Left ventricle myocardium superior (tissue), 1 donor: Measurements from ENCODE around the gene TMEM198. TPM values are rescaled to one million over a fixed set of nuclear protein-coding genes. Genes with fewer than 3 reads are reported as not detected.

Source experiments
- ATAC-seq: fragments of 200-7000 bp; cut with Tn5 transposase; one replicate; pipeline ENCODE4 v1.9.1; 2020; ENCODE audit warnings: mild to moderate bottlenecking, moderate library complexity
- DNase-seq: peaks from one replicate; pipeline ENCODE4 v3.0.0-alpha.2; 2020
- intact Hi-C: fragments of 100-400 bp; cut with micrococcal nuclease; formaldehyde crosslinking; loops from one replicate; pipeline ENCODE4 v1.11.0; 2022
- total RNA-seq: library from RNA; stranded (reverse); fragmentation: NEBNext Ultra II Directional; extraction: Animal tissue kit (Norgen Biotek cat#: 25700); gene quantifications from one replicate; pipeline ENCODE4 v1.2.1, GENCODE V29; 2021
- donor health status: DM: no; HTN: yes; CAD: no; lungs with severe emphysema.

The TMEM198 gene
- total RNA-seq, 1 donor from 2014 or later: 1.7 TPM

DNA sequence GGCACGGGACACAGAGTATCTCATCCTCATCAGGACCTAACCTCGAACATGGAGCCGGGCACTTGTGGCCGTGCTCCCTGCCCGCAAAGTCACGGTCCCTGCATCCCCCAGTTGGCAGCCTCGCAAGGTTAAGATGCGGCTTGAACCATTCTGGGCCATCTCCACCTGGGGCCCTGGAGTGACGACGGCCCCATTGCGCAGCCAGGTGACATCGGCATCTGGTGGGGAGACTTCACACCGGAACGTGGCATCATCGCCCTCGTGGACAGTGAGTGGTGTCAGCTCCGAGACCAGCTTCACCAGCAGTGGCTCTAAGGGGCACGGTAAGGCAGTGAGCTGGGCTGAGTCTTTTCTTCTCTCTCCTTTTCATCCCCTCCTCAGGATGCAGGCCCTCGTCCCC lies 12.6 kb downstream of the TMEM198 start:
- intact Hi-C loops: no loop called here

DNA sequence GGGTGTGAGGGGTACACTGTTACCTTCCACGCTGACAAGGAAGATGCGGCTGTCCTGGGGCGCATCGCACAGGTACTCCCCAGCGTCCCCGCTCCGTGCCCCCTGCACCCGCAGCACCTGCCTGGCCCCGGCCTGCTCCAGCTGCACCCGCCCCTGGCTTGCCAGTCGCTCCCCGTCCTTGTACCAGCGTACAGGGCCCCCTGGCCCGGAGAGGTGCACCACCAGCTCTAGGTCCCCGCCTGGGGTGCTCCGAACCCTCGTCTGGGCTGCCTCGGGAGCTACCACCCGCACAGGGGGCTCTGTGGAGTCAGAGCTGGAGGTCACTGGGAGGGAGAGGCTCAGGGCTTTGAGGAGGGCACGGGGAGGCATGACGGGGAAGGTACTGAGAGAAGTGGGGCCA lies 13.5 kb downstream of the TMEM198 start:
- intact Hi-C loops: no loop called here
- no peak for ATAC-seq
- peak; percentile 12 for DNase-seq

More for the DNA sequence above, 12.6 kb downstream of the TMEM198 start:
- DNase-seq (peak; percentile 25), ATAC-seq (no peak)

GRCh38 chr2:219557791-219558785 lies 14.3 kb downstream of the TMEM198 start:
- ATAC-seq (no peak), DNase-seq (peak; percentile 23)
- intact Hi-C loops: no loop called here

DNA sequence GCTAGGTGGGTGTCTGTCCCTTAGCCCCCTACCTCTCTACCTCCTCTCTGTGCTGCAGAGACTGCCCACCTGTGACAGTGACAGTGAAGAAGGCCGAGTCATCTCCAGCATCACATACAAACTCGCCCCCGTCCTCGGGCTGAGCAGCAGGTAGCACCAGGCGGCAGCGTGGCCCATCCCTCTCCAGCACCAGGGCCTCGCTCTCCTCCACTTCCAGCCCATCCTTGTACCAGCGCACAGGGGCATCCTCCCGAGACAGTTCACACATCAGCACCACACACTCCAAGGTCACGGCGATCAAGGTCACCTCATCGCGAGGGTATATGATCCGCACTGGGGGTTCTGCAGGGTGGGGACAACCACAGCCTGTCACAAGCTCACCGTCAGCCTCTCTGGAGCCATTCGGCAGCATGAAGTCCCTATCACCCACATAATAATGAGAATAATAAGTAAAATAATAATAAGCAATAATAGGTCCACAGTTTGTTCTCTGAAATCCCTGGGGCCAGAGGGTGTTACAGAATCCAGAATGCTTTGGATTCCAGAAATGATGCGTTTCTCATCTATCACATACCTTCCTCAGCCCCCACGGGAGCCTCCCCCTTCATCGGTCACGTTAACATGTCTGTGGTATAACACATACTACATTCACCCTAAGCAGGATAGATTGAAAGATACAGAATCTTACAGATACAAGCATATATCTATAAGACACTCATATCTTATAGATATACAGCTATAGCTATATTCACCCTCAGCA lies 15.5 kb downstream of the TMEM198 start:
- intact Hi-C loops: no loop called here
- no peak for DNase-seq
- ATAC-seq: no peak

DNA sequence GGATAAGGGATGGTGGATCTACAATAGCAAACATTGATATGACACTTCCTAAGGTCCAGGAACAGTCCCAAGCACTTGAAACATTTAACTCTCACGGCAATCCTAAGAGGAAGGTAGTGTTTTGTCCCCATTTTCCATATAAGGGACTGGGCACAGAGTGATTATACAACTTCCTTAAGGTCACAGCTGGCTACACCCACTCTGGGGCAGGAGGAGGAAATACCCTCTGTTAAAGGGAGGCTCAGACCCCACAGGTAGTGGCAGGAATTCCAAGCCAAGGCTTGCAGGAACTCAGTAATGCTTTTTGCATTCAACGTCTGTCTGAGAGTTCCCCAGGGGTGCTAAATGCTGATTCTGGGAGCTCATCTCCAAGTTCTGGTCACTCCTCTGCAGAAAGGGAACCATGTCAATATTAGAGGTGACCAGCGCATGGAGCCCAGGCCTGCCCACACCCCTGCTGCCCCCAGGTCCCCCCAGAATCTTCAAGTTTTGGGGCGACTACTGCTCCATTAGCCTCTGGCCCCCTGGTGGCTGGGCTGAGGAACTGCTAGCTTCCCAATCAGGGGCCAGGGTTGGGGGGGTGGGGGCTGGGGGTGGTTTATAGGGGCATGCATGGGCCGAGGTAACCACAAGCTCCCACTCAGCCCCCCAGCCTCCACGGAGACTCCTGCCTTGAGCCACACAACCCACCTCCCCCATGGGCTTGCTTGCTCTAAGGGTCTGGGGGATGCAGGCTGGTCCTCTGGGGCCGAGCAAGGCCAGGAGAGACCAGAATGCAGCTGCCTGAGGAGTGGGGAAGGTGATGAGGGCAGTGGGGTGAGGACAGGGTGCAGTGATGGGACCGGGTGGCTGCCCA lies 16.4 kb downstream of the TMEM198 start:
- DNase-seq (no peak), ATAC-seq (peak; percentile 14)
- intact Hi-C loops: no loop called here

GRCh38 chr2:219560893-219561178 lies 17.0 kb downstream of the TMEM198 start:
- intact Hi-C loops: no loop called here

DNA sequence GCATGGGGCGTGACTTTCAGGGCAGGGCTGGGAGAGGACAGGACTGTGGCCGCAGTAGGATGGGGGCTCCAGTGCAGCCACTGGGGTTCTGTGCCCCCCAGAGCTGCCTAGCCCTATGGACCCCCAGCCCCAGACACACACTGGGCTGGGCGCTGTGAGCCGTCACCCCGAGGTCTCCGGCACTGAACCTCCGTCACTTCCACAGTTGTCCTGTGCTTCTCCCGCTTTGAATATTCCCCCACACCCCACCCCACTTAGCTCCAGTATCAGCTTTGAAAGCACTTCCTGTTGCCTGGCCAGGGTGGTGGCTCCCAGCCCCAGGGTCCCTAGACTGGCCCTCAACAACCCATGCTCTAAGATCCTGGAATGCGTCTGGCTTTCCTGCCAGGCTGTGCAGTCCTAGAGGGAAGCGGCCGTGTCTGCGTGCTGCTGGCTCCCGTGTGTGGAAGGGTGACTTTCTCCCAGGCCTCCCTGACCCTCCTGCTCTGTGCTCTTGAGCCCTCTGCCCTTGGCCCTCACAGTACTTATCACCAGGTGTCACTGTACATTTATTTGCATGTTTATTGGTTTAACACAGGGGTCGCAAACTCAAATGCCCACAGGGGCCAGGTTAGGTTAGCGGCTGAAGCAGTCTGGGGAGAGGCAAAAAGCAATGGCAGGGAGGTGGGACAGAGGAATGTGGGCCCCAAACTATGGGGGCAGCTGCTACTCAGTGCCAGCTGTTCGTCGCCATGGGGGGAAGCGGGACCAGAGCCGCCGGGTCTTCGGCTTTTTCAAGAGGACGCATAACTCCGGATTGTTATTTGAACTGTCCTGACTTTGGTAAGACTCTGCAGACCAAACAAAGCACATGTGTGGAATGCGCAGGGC lies 17.6 kb downstream of the TMEM198 start:
- intact Hi-C loops: no loop called here
- ATAC-seq (peak; percentile 39), DNase-seq (no peak)

More at GRCh38 chr2:219560893-219561178, 17.0 kb downstream of the TMEM198 start:
- ATAC-seq (no peak), DNase-seq (no peak)

- DNase-seq: no peak
- ATAC-seq: no peak
- intact Hi-C loops: no loop called here
Observed at GRCh38 chr2:219562049-219563020, 18.5 kb downstream of the TMEM198 start.

DNA sequence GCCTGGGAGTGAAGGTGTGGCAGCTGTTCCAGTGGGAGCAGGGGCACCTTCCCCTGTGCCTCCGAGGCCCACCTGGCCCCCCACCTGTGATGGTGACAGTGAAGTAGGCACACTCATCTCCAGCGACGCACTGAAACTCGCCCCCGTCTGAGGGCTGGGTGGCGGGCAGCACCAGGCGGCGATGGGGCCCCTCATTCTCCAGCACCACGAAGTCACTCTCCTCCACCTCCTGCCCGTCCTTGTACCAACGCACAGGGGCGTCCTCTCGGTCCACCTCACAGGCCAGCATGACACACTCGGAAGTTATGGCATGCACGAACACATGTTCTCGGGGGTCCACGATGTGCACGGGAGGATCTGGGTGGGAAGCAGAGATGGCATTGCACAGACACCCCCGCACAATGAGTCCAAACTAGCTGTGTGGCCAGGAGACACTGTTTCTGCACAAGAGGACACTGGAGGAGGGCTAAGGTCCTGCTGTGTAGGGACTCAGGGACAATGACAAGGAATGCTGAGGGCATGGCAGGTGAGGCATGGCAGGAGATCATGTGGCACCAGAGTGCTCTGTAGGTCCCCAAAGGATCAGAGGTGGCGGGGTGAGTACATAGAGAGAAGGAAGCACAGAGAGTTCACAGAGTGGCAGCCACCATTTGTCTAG lies 19.6 kb downstream of the TMEM198 start:
- intact Hi-C loops: no loop called here
- no peak for DNase-seq

GRCh38 chr2:219565130-219566080 lies 21.6 kb downstream of the TMEM198 start:
- DNase-seq (no peak), ATAC-seq (no peak)
- intact Hi-C loops: no loop called here

More for the DNA sequence above, 19.6 kb downstream of the TMEM198 start:
- ATAC-seq: no peak

DNA sequence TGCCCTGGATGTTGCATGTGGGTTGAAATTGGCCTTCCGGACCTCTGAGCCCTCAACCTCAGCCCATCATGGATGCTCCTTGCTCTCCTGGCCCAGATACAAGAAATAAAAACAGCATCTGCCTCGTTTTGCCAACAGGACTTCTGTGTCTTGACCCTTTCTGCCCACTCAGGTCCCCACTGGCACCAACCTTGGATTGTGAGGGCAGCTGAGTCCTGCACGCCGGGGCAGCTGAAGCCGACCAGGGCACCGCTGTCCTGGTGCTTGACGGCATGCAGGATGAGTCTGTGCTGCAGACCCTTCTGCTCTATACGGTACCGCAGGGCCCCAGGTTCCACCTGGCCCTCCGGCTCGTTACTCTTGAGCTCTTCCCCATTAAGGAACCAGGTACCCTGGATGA lies 22.8 kb downstream of the TMEM198 start:
- intact Hi-C loops: no loop called here
- DNase-seq (no peak), ATAC-seq (no peak)

- DNase-seq (no peak), ATAC-seq (no peak)
Observed at GRCh38 chr2:219567131-219567530, 23.3 kb downstream of the TMEM198 start.

DNA sequence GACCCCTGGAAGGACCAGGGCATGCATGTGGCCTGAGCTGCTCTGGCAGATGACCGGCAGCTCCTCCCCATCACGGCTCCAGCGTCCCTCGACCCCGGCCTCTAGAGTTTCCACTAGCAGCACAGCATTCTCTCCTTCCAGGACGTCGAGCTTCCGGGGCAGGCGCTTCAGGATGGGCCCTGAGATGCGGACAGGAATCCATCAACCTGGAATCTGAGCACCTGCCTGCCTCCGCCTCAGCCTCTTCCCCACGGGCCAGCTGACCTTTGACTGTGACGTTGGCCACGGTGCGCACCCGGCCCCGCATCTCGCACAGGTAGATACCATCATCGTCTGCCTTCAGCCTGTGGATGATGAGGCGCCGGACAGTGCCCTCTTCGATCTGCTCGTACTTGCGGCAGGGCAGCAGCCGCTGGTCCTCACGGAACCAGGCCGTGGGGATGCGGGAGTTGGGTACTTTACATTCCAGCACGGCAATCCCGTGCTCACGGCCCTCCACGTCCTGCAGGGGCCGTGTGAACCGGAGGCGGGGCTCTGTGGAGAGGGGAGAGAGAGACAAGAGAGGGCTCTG lies 24.0 kb downstream of the TMEM198 start:
- intact Hi-C loops: no loop called here
- ATAC-seq (no peak), DNase-seq (no peak)

More at GRCh38 chr2:219567131-219567530, 23.3 kb downstream of the TMEM198 start:
- intact Hi-C loops: no loop called here

DNA sequence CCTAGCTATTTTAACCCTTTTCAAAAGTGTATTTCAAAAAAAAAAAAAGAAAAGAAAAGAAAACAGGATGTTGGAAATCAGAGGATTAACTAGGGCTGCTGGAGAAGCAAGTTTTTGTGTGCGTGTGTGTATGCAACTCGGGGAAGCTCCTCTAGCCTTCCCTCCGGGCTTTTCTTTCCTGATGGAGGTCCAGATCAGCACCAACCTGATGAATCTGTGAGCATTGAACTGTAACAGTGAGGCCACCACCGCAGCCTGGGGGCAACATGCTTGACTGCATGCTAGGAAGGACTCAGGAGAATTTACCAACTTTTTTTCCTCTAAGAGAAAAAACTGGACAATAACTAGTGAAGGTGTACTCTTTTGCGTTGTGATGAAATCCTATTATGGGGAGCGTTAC lies 25.2 kb downstream of the TMEM198 start:
- DNase-seq: no peak
- intact Hi-C loops: no loop called here
- ATAC-seq: no peak

DNA sequence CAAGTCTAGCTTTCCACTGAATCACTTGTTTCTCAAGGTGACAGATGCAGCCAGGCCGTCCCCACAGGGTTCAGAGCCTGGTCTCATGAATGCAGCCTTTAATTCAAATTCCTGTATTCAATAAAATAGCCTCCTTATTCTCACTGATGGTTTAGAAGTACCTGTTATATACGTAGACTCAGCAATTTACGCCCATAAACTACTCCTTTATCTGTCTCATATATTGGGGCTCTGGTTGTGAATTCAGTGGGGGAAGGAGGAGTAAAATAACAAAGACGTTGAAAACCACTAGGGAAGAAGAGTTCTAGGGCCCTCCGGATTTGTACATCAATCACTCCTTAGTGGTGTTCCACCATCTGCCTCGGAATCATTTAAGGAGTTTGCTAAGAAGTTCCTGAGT lies 25.8 kb downstream of the TMEM198 start:
- intact Hi-C loops: no loop called here
- ATAC-seq (no peak), DNase-seq (no peak)
